GM21423 (cell line): ENCODE data around the gene OR2A1.
A peak's percentile ranks its signal among the peaks of the same experiment; 100 is the strongest.
"Not testable (repeated sequence)": the region's sequence is repeated elsewhere in the genome, so short reads cannot be mapped to it uniquely, and the experiment has no call there.

Experiments
- ATAC-seq: cut with Tn5 transposase; IDR thresholded peaks from one replicate; pipeline ENCODE4 v1.9.1; 2021; ENCODE audit warnings: mild to moderate bottlenecking, moderate library complexity; ENCODE audit not compliant: unreplicated experiment

Gene OR2A1, protein sequence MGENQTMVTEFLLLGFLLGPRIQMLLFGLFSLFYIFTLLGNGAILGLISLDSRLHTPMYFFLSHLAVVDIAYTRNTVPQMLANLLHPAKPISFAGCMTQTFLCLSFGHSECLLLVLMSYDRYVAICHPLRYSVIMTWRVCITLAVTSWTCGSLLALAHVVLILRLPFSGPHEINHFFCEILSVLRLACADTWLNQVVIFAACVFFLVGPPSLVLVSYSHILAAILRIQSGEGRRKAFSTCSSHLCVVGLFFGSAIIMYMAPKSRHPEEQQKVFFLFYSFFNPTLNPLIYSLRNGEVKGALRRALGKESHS

DNA sequence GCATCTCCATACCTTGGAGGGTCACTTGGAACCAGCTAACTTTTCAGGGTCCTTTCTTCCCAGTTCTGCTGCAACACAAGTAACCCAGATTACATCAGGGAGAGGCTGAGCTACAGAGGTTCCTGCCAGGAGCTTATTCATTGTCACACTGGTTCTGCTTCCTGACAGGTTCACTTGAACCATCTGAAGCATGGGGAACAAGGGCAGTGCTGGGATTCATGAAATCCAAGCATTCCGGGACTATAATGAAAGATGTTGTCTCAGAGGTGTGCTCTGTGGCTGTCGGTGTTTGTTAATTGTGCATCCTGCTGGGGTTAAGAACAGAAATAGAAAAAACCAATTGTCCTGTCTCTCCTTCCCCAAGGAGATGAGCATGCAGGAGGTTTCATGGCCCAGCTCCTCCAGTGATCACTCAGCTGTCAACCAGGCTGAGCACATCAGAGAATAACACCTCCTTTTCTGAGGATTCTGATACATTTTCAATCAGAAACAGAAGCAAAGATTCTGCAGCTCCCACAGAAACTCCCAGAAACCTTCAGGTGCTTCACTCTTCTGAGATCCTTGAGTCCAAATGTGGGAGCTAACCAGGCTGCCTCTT is at the start of gene OR2A1:
OR2A1 (plus strand) TSS at position 548 of the 598 bp plus-strand sequence. CDS start 5,706 bp downstream, outside the sequence.
- ATAC-seq: not testable (repeated sequence)

- not testable (repeated sequence) for ATAC-seq
Measured at GRCh38 chr7:144264692-144265091, 47.5 kb upstream of the OR2A1 start, which contains the start of gene OR2A7. TSS of gene OR2A7 (minus strand) at chr7:144264792. CDS start at chr7:144259628, 5,164 bp downstream.

GRCh38 chr7:144269188-144269587 is 43.0 kb upstream of the OR2A1 start, which contains the start of gene CTAGE8:
TSS of gene CTAGE8 (minus strand) at chr7:144269288. CDS start at chr7:144269250, 38 bp downstream.
- ATAC-seq: not testable (repeated sequence)

DNA sequence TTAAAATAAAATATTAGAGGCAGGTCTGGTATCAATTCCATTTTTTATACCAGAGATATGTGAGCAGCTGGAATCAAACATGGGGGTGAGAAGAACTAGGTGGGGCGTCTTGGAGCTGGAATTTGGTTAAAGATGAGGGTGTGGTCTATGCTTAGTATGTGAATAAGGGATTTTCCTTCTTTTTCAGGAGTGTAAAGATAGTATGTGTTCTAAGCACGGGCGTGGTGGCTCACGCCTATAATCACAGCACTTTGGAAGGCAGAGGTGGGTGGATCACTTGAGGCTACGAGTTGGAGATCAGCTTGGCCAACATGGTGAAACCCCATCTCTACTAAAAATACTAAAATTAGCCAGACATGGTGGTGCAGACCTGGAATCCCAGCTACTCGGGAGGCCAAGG is 36.9 kb upstream of the OR2A1 start:
- ATAC-seq: not testable (repeated sequence)

GRCh38 chr7:144280010-144280409 is 32.2 kb upstream of the OR2A1 start:
- ATAC-seq: not testable (repeated sequence)

- not testable (repeated sequence) for ATAC-seq
Measured at GRCh38 chr7:144281981-144282380, 30.2 kb upstream of the OR2A1 start.

GRCh38 chr7:144282490-144282889 is 29.7 kb upstream of the OR2A1 start:
- not testable (repeated sequence) for ATAC-seq

DNA sequence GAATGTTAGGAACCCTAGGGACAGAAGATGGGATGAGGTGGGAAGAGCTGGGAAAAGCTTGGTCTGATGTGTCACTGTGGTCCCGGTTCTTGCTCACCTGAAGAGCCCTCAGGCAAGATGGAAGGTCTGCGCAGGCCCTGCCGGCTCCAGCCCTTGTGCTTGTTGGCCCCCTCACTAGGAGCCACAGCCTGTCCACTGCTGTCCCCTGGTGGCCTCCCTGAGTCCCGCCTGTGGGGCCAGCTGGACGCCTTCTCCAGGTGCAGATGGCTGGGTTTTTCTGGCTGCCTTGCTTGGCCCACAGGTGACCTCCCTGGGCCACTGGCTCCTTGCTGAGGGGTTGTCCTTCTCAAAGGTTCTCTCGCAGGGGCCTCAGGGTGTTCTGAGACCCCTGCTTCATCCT is 28.5 kb upstream of the OR2A1 start:
- not testable (repeated sequence) for ATAC-seq

DNA sequence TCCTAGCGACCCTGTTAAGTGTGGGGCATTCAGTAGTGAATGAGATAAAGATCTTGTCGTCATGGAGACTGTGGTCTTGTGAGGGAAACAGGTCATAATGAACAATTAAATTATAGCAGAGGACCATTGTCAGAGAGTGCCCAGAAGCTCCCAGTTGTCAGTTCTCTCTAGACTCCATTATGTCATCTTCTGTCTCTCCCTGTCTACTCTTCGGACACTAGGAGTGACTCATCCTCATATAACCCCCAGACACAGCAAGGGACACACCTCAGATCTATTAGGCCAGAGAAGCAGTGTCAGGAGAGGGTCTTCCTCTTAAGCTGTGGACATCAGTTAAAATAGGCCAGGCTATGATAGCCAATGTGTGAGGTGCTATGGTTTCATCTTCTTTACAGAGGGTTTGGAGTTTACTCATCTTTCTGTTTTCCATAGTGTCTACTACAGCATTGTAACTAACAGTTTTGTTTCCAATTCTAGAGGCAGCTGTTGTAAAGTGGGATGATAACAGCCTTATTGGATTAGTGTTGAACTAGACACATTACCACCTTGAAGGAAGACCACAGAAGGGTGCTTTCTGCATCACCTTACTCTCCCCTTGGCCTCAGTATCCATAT is 24.9 kb upstream of the OR2A1 start:
- not testable (repeated sequence) for ATAC-seq

DNA sequence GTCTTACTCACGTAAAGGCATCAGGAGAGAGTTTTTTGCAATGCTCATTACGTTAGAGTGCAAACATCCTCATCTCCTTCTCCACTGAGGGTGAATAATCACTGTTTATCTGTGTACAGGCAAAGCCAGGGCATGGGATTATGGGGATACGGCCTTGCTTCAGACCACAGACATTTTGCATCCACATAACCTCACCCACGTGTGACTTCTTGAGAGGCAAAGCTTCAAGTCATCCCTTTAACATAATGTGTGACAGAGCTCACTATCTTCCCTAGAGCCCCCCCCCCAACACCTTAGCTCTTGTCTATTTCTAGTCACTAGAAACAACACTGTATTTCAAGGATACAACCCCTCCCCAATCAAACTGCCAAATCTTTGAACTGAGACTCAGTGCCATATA is 20.6 kb upstream of the OR2A1 start:
- not testable (repeated sequence) for ATAC-seq

DNA sequence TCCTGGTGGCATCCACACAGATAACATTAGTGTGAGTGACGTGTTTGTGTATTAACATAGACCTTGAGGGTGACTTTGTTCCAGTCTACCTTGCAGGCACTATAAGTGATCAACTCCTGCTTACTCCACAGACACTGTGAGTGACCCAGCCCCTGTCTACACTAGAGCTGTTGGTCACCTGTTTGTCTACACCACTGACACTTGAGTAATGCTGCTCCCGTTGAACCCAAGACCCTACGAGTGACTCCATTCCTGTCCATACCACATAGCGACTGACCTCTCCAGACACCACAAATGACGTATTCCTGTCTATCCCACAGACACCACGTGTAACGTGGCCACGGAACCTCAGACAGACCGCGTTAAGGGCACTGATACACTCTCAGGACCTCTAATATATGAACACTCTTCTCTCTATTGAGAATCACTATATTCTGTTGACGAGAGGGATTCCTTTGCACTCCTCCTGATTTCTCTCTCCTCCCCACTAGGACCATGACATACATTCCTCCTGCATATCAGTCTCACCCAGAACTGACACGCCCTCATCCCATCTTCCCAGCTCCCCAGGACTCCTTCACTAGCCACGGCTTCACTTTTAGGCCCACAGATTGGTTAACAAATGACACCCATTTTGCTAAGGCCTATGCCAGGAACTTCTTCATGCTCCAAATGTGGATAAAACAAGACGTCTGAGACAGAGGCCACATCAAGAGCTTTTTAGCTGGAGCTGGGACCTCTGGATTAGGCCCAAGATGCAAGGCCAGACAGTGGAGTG is 19.6 kb upstream of the OR2A1 start:
- not testable (repeated sequence) for ATAC-seq

DNA sequence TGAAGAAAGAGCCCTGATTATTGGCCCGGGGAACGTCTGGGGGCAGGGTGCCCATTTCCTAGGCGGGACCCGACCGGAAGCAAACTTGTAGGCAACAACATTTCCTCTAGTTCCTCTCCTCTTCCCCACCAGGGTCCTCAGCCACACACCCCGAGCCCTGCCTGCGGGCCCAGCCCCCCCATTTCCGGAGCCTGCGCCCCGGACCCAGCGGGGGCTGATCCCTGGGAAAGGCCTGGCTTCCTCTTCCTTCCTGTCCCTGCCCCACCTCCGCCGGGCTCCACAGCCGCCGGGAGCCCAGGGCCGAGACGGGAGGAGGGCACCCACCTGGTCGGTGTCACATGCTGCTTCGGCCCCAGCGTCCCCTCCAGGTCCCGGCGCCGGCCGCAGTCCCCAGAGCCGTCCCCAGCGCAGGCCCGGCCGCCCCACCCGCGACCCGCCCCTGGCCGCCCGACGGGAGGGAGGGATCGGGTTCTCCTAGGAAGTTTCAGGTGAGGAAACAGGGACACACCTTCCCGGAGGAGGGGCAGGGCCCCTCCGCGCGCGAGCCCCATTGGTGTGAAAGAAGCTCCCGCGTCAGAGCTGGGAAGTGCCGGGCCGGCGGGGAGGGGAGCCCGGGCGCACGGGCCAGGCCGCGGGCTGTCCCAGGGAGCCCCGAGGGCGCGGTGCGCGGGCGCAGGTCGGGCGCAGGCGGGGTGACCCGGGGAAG is 18.3 kb upstream of the OR2A1 start:
- peak; percentile 74 for ATAC-seq

- not testable (repeated sequence) for ATAC-seq
Measured at GRCh38 chr7:144302578-144303303, 9.5 kb upstream of the OR2A1 start.

DNA sequence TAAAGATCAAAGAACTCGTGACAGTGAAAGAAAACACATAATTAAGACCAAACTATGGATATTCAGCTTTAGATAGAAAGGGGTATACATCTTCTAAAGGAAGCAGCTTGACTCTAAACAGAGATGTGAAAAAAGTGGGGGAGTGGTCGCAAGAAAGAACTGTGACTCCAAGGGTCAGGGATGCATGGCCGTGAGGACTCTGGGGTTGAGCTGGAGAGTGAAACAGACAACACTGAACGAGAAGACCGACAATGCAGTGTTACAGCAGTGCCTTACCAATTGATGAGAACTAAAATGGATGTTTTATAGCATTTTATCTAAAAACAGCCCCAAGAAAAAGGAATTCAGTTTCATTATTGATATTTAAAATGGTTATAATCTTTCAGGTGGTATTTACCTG is 8.6 kb upstream of the OR2A1 start:
- not testable (repeated sequence) for ATAC-seq

- ATAC-seq: not testable (repeated sequence)
Measured at GRCh38 chr7:144305156-144305555, 7.1 kb upstream of the OR2A1 start.

DNA sequence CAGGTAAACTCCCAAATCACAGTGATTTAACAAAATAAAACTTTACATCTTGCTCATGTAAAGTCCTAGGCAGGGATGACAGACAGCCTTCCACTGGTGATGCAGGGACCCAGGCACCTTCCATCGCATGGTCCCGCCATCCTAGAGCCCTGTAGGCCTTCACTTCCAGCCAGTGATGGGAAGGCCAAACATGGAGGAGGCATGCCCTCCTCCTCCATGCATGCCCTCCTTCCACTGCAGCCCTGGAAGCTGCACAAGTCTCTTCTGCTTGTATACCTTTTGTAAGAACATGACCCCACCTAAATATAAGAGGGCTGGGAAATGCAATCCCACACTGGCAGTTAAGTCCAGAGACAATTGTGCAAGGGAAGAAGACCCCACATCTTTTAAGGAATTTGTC is 2.5 kb upstream of the OR2A1 start:
- not testable (repeated sequence) for ATAC-seq

DNA sequence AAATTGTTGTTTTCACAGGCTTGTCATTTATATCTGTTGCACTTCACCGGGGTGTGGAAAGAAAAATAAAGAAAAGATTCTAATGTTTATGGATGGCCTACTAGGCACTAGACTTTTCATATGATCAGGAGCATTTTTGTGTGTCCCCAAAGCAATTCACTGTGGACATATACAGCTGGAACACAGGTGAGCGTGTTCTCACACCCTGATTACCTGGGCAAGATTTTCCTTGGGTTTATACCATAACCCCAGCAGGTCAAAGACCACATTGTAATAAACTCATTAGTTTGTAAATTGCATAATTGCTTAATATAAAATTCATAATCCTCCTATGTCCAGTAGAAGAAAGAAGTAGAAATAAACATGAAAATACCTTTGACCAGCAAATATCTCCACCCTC is 1.0 kb upstream of the OR2A1 start:
- not testable (repeated sequence) for ATAC-seq

DNA sequence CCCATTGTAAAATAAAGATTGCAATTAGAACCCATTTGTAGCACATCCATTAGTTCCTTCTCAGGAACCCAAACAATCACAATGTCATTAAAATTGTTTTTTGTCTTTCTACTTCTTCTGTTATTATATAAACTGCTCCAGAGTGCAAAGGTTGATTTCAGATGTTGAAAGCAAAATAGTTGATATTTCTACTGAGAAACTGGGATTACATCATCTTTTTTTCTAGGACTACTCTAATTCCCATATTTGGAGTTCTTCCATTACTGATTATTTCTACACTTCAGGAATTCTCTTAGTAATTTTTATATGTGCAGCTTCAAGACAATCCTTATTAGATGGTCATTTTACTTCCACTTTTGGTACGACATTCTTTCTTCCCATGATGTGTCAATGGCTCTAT is 5.3 kb downstream of the OR2A1 start:
- not testable (repeated sequence) for ATAC-seq

DNA sequence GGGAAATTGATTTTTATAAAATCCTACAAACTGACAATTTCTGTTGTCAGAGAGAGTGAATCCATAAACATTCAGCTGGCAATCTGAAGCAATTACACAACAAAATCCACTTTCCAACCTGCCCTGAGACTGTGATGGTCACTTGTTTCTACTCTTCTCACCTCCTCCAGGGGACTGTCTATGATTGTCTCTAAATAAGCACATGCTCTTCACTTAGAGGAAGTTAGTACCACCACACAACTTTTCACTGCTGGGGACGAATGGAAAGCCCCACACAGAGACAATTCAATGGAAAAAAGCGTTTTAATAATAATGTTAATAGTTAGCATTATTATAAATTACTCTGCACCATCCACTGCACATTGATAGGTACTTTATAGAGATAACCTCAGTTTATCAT is 7.3 kb downstream of the OR2A1 start:
- not testable (repeated sequence) for ATAC-seq
